ENCODE data around the gene TIAM1.

Gene TIAM1

DNA sequence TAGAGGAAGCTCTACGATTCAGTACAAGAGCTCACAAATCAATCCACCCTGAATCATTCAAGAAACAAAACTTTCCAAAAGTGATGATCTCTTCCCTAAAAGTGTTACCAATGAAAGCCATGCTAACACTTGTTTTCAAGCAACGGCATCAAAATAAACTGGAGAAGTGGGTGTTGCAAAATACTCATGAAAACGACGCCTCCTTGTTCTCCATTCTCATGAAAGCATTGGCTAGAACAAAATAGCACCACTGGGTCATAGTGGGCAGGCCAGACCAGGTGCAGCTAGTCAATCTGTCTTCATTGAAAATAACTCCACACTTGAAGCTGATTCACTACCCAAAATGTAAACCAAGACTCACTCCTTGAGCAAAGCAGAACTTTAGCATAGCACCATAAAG, 4.3 kb downstream of the TIAM1 start:
- TF ChIP-seq, protein P1, sequence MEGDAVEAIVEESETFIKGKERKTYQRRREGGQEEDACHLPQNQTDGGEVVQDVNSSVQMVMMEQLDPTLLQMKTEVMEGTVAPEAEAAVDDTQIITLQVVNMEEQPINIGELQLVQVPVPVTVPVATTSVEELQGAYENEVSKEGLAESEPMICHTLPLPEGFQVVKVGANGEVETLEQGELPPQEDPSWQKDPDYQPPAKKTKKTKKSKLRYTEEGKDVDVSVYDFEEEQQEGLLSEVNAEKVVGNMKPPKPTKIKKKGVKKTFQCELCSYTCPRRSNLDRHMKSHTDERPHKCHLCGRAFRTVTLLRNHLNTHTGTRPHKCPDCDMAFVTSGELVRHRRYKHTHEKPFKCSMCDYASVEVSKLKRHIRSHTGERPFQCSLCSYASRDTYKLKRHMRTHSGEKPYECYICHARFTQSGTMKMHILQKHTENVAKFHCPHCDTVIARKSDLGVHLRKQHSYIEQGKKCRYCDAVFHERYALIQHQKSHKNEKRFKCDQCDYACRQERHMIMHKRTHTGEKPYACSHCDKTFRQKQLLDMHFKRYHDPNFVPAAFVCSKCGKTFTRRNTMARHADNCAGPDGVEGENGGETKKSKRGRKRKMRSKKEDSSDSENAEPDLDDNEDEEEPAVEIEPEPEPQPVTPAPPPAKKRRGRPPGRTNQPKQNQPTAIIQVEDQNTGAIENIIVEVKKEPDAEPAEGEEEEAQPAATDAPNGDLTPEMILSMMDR (IDR thresholded peaks at IDR 0.05), result no peak
- no peak for DNase-seq (ENCODE audit: low spot score)
- Histone ChIP-seq H3K4me3 (no peak overlapping the region), H3K27ac (no peak overlapping the region)

DNA sequence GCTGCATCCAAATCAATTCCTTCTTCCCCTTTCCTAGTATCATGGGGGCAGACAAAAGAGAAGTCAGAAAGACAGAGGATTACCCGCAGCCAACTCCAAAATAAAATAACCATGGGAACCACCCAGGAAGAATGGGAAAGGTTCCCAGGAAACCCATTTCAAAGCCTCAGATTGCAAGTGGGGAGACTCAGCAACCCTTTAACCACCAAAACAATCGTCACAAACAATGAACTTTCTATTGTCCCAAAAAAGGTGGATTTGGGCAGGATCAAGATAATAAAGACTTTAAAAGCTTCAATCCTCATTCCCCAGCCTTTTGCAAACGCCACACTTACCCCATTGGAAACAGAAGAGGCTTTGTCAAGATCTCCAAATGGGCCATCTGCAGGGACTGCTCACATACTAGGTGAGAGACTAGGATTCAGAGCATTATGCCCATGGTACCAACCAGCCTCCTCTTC, 5.1 kb downstream of the TIAM1 start:
- DNase-seq (ENCODE audit: low spot score), result no peak
- TF ChIP-seq, protein P1 (IDR thresholded peaks at IDR 0.05), result no peak
- Histone ChIP-seq H3K4me3 (no peak overlapping the region), H3K27ac (no peak overlapping the region)

DNA sequence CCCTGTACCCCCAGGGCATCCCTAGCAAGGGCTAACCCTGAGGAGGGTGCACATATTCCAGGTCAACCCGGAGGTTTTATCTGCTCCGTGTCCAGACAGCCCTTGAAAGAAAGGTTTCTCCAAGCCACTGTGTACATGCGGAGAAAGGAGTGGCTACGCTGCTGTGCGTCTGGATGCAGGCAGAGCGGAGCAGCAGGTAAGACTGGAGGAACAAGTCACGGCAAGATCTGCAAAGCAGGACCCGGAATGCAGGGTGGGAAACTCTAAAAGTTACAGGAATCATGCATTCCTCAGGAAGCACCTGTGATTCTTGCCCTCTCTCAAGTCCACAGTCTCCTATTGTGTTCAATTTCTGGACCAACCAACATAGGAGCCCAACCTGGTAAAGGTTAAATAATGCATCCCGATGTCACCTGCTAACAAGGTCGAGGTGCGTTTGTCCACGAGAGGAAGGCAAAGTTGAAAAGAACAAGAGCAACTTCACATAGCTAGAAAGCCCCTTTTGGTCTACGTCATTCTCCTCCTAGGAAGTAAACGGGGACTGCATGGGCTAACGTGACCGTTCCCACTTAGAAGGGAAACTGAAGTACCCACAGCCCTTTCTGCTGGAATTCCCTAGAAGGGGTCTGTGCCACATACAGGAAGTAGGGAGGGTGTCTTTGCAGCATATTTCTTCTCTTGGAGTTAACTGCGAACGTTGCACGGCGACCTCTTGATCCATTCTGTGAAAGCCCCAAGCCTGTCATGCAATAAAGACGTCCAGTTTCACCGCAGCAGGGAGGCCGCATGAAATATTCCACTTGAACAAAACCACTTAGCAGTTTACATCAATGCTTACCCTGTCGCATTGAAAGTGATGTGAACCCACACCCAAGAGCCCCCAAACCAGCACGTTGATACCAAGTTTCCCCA, 5.8 kb downstream of the TIAM1 start:
- Histone ChIP-seq H3K27ac (no peak overlapping the region), H3K4me3 (no peak overlapping the region)
- TF ChIP-seq, protein P1 (IDR thresholded peaks at IDR 0.05), result no peak
- no peak for DNase-seq (ENCODE audit: low spot score)

DNA sequence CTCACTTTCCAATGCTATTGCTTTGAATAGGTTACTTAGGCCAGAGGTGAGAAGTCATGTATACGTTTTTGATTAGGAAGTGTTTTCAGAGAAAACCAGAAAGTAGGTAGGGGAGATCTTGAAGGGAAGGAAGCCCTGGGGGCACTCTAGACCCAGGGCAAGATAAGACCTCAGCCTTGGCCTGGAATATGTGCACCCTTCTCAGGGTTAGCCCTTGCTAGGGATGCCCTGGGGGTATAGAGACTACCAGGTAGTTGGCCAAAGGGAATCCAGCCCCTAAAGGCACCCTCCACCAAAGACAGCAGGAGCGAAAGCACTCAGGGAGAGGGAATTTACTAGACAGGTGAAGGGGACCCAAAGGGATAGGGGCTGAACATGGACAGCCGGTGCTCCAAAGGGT, 7.0 kb downstream of the TIAM1 start:
- DNase-seq (ENCODE audit: low spot score), result no peak
- Histone ChIP-seq H3K4me3 (no peak overlapping the region), H3K27ac (no peak overlapping the region)
- TF ChIP-seq, protein P1 (IDR thresholded peaks at IDR 0.05), result no peak

DNA sequence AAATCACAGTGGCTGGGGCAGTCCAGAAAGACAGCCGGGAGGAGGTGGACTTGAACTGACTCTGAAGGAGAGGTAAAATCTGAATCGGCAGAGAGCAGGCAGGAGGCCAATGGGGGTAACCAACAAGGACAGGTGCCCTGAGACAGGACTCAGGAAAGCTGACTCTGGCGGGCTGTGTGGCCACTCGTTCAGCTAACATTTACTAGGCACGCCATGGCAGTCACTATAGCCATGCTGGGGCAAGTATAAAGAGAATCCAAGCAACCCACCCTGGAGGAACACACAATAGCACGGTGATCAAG, 7.4 kb downstream of the TIAM1 start:
- TF ChIP-seq, protein P1 (IDR thresholded peaks at IDR 0.05), result no peak
- DNase-seq (ENCODE audit: low spot score), result no peak
- Histone ChIP-seq H3K4me3 (no peak overlapping the region), H3K27ac (no peak overlapping the region)

DNA sequence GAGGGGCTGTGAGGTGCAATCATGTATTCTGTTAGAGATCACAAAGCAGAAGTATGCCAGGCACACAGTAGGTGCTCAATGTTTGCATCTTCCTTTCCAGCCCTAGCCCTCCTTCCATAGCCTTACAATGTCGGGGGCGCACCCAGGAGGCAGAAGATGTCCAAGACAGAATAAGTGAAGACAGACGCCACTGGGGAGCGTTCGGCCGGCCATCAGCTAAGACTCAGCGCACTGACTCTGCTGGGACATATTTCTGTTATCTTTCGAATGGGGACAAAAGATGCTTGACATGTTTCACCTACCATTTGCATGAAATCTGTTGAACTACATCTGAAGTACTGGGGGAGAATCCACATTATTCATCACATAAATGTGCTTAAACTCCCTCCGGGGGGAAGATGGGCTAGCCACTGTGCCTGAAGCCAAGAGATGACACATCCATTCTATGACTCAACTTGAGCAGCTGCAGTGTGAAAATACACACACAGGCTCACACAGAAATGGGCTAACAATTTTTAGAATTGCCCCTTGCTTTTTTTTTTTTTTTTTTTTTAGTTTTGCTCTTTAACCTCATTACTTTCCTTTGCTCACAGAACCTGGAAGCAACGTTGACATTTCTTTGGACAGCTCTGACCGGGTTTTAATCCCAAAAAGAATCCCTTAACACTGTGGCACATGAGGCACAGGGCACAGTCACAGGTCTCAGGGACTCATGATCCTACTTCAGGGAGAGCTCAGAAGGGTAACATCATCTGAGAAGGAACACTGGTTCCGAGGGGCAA, 7.9 kb downstream of the TIAM1 start:
- no peak overlapping the region for H3K27ac ChIP-seq
- H3K4me3 ChIP-seq, result no peak overlapping the region
- DNase-seq (ENCODE audit: low spot score), result no peak
- TF ChIP-seq, protein P1 (IDR thresholded peaks at IDR 0.05), result no peak
